GM21619 (cell line): ENCODE data around the gene ASB15.
A peak's percentile ranks its signal among the peaks of the same experiment; 100 is the strongest.
"Not testable (repeated sequence)": the region's sequence is repeated elsewhere in the genome, so short reads cannot be mapped to it uniquely, and the experiment has no call there.

Experiments
- ATAC-seq: cut with Tn5 transposase; IDR thresholded peaks from one replicate; pipeline ENCODE4 v1.9.1; 2021; ENCODE audit not compliant: unreplicated experiment

ASB15 gene

GRCh38 chr7:123601530-123601929 is at the start of gene ASB15:
ASB15 (plus strand) TSS chr7:123601821; CDS start chr7:123614503, 12,682 bp downstream.
- no peak for ATAC-seq

GRCh38 chr7:123552134-123552533 is 49.5 kb upstream of the ASB15 start:
- ATAC-seq = not testable (repeated sequence)

DNA sequence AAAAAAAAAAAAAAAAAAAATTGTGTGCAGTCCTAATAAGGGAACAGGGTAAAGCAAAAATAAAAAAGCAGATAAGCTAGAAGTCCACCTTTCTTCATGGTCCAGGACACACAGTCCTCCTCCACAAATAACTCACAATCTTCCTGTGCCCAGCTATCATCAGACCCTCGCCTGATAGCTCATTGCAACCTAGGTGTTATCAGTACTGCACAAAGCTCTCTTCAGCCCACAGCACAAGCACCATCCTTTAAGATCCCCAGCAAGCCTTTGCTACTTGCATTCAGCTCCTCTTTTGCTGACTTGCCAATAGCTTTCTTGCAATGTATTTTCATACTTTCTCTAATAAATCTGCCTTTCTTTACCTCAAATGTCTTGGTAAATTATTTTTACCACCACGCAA is 49.0 kb upstream of the ASB15 start:
- no peak for ATAC-seq

- no peak for ATAC-seq
Observed at GRCh38 chr7:123553159-123553558, 48.5 kb upstream of the ASB15 start.

- ATAC-seq = no peak
Observed at GRCh38 chr7:123555484-123555883, 46.1 kb upstream of the ASB15 start.

DNA sequence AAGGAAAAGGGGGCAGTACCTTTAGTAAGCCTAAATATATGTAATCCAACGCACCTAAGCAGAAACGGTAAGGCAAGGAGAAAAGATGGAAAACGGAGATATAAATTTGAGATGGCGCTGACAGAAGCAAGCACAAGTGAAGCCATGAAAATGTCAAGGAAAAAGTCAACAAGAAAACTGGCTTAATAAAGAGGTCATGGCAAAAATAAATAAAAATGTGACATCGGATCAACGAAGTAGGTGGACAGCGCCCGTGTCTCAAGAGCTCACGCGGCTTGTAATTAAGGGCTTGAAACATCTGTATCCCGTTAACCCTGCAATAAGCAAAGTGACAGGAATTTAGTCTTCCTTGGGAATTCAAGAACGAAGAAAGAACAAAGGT is 44.6 kb upstream of the ASB15 start:
- ATAC-seq = no peak

DNA sequence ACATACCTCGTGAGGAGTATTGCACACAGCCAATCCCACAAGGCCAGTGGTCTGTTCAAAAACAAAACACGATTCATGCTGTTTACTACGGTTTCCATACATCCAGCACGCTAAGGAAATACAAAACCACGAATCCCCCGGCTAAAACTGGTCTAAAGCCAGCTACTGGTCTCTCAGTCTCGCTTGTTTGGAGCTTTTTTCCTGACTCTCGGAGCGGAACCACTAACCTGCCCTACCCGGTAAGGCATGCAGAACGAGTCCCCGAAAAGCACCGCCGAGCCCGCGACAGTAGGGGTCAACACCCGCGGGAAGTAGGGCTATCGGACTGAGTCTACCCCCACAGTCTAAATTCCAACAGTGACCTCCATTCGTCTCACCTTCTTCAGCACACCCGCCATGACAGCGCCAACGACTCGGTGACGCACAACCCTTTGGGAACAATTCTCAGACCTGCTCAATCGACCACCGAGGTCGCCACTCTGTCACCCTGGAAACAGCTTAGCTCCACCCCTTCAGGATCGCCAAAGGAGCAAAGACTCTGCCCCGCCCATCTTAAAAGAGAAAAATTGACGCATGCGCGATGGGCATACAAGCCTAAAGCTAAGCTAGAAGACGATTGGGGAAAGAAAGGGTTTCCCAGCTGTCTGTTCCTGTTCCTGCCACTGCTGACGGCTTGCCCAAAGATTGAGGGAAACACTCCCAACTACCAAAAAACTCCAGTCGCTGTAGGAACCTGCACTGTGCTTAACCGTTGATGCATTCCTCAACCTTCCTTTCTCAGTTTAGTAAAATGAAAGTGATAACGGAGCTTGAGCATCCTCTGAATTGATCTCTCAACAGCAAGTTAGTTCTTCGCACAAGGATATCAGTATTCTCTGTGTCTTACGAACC is 44.0 kb upstream of the ASB15 start, which contains the start of gene NDUFA5:
Gene NDUFA5, minus strand, starts transcription at position 421 of the 891 bp plus-strand sequence. Its CDS starts 23 bp downstream, at position 398.
- peak; percentile 97 for ATAC-seq

- ATAC-seq = no peak
Observed at GRCh38 chr7:123558289-123558874, 43.2 kb upstream of the ASB15 start.

DNA sequence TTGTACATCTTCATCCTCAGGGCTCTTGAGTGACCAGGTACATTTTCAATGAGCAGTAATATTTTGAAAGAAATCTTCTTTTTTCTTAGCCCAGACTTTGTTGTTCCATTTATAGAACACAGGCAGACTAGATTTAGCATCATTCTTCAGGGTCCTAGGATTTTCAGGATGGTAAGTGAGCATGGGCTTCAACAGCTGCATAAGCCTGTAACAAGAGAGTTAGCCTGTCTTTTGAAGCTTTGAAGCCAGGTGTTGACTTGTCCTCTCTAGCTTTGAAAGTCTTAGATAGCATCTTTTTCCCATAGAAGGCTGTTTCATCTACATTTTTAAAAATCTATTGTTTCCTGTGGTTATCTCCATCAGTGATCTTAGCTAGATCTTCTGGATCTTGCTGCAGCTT is 39.5 kb upstream of the ASB15 start:
- no peak for ATAC-seq

DNA sequence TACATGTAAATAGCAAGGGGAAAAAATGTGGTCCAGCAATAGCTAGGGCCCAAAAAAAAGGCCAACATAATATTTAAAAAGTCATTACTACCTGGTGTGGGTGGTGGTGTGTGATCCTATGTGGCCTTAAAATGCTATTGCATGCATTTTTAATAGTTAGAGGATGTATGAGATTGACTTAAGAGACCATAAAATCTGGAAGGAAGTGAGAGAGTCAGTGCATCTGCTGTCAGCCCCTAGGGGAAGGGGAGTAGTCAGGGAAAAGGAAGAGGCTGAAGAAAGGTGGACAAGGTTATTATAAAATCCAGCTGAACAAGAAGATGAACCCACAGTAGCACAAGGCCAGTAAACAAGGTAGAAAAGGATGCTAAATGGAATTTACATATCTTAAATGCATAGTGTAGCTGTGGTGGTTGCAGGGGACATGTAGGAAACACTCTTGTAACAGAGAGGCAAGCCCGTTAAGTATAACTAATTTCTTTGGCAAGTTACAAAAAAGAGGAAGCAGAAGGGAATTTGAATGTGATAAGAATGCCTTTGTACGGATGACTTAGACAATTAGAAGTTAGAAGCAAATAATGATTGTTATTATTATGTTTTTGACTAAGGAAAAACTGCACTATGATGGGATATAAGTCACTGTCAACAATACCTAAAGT is 32.1 kb upstream of the ASB15 start:
- ATAC-seq = no peak

DNA sequence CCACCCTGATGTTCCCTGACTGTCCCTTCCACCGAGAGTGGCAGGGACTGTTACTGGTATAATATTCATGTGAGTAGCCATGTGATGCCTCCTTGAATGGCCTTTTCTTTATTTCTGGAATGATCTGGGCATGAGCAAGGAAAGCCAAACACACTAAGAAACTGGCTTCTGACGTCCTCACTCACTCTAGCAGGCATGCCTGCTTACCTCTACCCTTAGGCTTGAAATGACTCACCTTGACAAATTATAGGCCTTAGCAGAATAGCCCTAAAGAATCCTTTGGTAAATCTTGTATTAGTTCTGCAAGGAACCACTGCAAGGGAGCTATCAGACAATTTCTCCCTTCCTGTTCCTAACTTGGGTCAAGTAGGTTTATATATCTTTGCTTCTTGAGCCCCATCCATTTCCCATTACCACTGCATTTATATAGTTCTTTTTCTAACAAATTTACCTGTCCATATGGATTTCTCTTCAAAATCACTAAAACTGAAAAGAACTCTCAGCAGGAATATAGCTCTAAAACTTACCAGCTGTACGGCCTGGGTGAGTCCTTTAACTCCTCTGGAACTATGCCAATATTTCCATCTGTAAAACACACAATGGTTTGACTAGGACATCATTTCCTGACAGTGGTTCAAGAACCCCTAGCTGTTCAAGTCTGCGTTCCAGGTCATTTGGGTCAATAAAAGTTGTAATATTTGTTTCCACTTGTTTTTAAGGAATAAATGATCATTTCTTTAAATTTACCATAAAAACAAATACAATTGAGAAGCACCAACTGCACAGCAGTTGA is 31.0 kb upstream of the ASB15 start:
- no peak for ATAC-seq

DNA sequence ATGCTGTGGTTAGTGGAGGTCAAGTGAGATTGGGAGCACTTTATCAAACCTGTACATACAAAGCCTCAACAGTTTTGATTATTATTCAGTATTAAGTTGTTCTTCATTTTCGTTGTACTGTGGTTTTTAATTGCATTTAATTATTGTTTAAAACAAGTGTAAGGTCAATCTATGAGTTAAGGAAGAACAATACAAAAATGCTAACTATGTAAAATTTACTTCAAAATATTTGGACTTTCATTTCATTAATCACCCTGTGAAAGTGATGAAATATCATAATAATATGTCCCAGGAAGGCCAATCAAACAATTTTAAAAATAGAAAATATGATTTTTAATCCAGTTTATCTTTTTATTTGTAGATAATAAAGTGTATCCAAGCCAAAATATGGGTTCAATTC is 30.4 kb upstream of the ASB15 start:
- ATAC-seq = no peak

DNA sequence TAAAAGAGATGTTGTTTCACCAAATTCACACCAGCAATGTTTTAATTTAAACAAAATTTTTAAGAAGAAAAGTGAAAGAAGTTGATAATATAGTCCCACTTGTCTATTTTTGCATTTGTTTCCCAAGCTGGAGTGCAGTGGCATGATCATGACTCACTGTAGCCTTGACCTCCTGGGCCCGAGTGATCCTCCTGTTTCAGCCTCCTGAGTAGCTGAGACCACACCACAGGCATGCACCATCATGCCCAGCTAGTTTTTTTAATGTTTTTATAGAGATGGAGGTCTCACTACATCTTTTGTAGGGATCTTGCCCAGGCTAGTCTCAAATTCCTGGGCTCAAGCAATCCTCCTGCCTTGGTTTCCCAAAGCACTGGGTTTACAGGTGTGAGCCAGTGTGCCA is 29.9 kb upstream of the ASB15 start:
- no peak for ATAC-seq

GRCh38 chr7:123573341-123573740 is 28.3 kb upstream of the ASB15 start:
- ATAC-seq = no peak

DNA sequence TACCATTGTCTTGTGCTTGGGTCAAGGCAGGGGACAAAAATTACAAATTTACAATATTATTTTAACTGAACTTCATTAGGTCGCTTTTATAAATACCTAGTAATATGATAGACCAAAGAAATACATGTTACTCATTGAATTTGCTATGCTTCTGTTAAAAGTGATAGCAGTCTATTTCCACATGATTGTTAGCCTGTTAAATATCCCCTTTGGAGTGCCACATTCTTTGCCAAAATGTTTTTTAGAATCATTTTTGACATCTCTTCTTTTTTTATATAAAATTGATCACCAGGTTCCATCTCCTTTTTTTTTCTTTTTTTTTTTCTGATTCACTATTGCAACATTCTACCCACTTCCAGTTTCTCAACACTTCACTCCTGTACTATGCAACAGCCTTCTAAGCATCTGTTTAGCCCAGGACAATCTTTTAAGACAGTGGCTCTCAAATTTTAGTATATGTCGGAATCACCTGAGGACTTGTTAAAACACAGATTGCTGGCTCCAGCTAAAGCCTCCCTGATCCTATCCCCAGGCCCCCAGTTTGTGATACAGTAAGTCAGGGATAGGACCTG is 27.6 kb upstream of the ASB15 start:
- no peak for ATAC-seq

DNA sequence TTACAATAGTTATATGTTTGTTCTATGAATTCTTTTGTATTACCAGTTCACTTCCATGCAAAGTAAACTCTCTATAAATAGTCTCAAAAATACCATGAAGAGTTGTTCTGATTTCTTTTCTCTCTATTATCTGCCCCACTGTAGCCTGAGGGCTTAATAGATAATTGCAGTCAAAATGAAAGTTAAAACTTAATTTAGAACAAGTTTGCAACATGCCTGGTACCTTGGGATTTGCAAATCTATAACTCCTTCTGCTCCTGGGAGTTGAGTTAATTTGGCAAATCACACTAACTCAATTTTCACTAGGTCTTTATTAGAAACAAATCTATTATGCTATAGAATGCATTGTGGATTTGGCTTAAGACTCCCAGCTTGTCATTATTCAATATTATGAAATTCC is 22.2 kb upstream of the ASB15 start:
- ATAC-seq = no peak

DNA sequence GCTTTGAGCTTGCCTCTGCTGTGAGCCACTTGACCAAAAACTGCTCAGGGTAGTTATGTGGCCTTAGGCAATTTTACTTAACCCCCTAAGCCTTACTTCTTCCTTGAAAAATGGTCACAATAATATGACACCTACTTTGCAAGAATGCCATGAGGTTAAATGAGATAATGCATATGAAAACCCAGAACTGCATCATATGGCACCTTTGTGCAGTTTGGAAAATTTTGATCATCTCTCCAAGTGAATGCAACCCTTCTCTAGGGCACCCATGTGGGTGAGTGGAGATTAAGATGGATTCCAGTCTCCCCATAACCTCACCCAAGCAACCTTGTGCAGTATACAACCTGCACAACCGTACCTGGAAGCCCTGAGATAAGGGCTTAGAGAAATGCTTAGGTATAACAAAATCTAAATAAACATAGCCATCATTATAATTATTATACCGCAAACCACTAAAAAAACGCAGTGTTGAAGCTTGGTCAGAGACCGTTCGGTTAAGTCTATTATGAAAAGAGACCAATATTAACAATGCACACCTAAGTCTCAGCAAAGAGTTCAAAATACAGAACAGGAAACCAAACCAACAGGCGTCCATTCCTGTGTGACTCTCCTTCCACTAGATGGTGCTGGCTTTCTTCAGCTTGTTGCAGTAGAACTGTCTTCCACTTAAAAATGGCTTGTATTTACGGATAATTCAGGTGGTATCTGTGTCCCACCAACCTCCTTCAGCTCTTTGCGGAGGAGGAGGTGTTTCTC is 21.0 kb upstream of the ASB15 start:
- peak; percentile 84 for ATAC-seq

DNA sequence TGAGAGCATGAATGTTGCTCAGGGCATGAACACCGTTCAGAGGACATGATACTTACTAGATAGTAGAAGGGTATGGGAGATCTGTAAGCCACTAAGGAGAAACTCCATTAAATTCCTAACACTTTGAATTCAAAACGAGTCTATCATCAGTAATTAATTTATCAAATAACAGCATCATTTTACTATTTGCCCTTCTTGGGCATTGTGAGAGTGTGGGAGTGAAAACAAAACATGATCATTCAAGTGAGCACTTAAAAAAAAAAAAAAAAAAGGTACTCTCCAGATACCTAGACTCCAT is 20.5 kb upstream of the ASB15 start:
- no peak for ATAC-seq

GRCh38 chr7:123583821-123584220 is 17.8 kb upstream of the ASB15 start:
- ATAC-seq = no peak

DNA sequence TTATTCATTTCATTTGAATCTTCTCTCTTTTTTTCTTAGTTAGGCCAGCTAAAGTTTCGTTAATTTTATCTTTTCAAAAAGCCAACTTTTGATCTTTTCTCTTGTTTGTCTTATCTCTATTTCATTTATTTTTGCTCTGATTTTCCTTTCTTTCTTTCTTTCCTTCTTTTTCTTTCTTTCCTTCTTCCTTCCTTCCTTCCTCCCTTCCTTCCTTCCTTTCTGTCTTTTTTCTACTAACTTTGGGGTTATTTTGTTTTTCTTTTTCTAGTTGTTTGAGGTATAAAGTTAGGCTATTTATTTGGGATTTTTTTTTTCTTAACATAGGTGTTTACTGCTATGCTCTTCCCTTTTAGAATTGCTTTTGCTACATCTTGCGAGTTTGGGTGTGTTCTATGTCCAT is 13.2 kb upstream of the ASB15 start:
- no peak for ATAC-seq
